Fibroblast of lung (primary cell): ENCODE results near the gene CCDC88C. TPM values are rescaled to one million over a fixed set of nuclear protein-coding genes. Genes with fewer than 3 reads are reported as not detected.

ENCODE experiments used
- DNase-seq, 2 donors: peaks; one replicate each; pipeline versions ENCODE4 v3.0.0 to v3.0.0-alpha.2; 2010; ENCODE audit warnings: low read depth in 2 of 2
- H2AFZ ChIP-seq: 2 replicates; pipeline ENCODE4 v1.5.1; 2012; ENCODE audit warnings: low read length, control low read depth, inconsistent platforms
- H3K27ac ChIP-seq: 2 replicates; pipeline ENCODE4 v1.5.1; 2011; ENCODE audit warnings: low read length, control low read depth; ENCODE audit not compliant: insufficient read depth
- H3K27me3 ChIP-seq: 2 replicates; pipeline ENCODE4 v1.5.1; 2011; ENCODE audit warnings: mild to moderate bottlenecking, low read length; ENCODE audit not compliant: control insufficient read depth, insufficient read depth
- H3K36me3 ChIP-seq: 2 replicates; pipeline ENCODE4 v1.5.1; 2011; ENCODE audit warnings: low read length; ENCODE audit not compliant: control insufficient read depth, insufficient read depth
- H3K4me1 ChIP-seq: 2 replicates; pipeline ENCODE4 v1.5.1; 2011; ENCODE audit warnings: low read length; ENCODE audit not compliant: control insufficient read depth, insufficient read depth; ENCODE audit errors: extremely low read depth
- H3K4me2 ChIP-seq: 2 replicates; pipeline ENCODE4 v1.5.1; 2011; ENCODE audit warnings: low read length, control low read depth; ENCODE audit not compliant: insufficient read depth; ENCODE audit errors: extremely low read depth
- H3K4me3 ChIP-seq, 4 experiments: fragments of 200-600 bp in 1 of 4; sonication (generic) in 1 of 4; replicated peaks in 1 of 4; 2 replicates each; pipeline ENCODE4 v1.5.1; 2011 to 2016; ENCODE audit warnings: low read length in 4 of 4, low read depth in 3 of 4, mild to moderate bottlenecking in 3 of 4, control low read depth in 2 of 4, inconsistent platforms in 1 of 4, mixed read lengths in 1 of 4; ENCODE audit not compliant: insufficient read depth in 1 of 4; ENCODE audit errors: control extremely low read depth in 1 of 4
- H3K79me2 ChIP-seq: 2 replicates; pipeline ENCODE4 v1.5.1; 2012; ENCODE audit warnings: mild to moderate bottlenecking, low read length, inconsistent platforms; ENCODE audit not compliant: control insufficient read depth, insufficient read depth
- H3K9ac ChIP-seq: 2 replicates; pipeline ENCODE4 v1.5.1; 2011; ENCODE audit warnings: mild to moderate bottlenecking, low read length, control low read depth; ENCODE audit not compliant: insufficient read depth
- H3K9me3 ChIP-seq: 2 replicates; pipeline ENCODE4 v1.5.1; 2012; ENCODE audit warnings: low read depth, low read length; ENCODE audit not compliant: control insufficient read depth, insufficient read depth
- H4K20me1 ChIP-seq: 2 replicates; pipeline ENCODE4 v1.5.1; 2011; ENCODE audit warnings: low read length; ENCODE audit not compliant: control insufficient read depth, insufficient read depth; ENCODE audit errors: extremely low read depth
- EZH2 ChIP-seq: IDR thresholded peaks from 2 replicates; pipeline ENCODE4 v1.5.1; 2012; ENCODE audit warnings: low read length, control low read depth, mild to moderate bottlenecking; ENCODE audit errors: missing control alignments
- polyA plus RNA-seq, 2 donors: library from polyadenylated mRNA; depleted of rRNA in 1 of 2; stranded (reverse) in 1 of 2; unstranded in 1 of 2; fragments of >200 nt; gene quantifications; 2 replicates each; pipeline ENCODE4 v1.2.1, GENCODE V29; 2011 to 2012; ENCODE audit warnings: missing spikeins in 1 of 2
- total RNA-seq: library from RNA; depleted of rRNA; stranded (reverse); fragments of >200 nt; gene quantifications from 2 replicates; pipeline ENCODE4 v1.2.1, GENCODE V29; 2014
- TF ChIP-seq, protein P1 (sequence below), 2 donors: IDR thresholded peaks in 1 of 2; conservative IDR thresholded peaks in 1 of 2; 1 replicate in 1 of 2; 2 replicates in 1 of 2; pipeline ENCODE4 v1.5.1; 2011 to 2012; ENCODE audit warnings: low read length in 2 of 2, control low read depth in 1 of 2, inconsistent platforms in 1 of 2, low read depth in 1 of 2, mild to moderate bottlenecking in 1 of 2

CCDC88C gene
- total and polyA plus RNA-seq, 2 donors (not counting 1 experiment from before 2014, with no cell fraction given), result 0.02 to 0.17 TPM

GRCh38 chr14:91366749-91367148 is 50.9 kb downstream of the CCDC88C start:
- Histone ChIP-seq H3K4me2 (no peak overlapping the region), H2AFZ (no peak overlapping the region), H3K27ac (no peak overlapping the region)

GRCh38 chr14:91365552-91365951 is 52.1 kb downstream of the CCDC88C start:
- H4K20me1 ChIP-seq, result no peaks in the 10 kb centered on the region

More at GRCh38 chr14:91366749-91367148, 50.9 kb downstream of the CCDC88C start:
- H3K4me1 ChIP-seq, result no peaks in the 10 kb centered on the region
- no peaks in the 10 kb centered on the region for H3K36me3 ChIP-seq
- TF ChIP-seq, protein P1, sequence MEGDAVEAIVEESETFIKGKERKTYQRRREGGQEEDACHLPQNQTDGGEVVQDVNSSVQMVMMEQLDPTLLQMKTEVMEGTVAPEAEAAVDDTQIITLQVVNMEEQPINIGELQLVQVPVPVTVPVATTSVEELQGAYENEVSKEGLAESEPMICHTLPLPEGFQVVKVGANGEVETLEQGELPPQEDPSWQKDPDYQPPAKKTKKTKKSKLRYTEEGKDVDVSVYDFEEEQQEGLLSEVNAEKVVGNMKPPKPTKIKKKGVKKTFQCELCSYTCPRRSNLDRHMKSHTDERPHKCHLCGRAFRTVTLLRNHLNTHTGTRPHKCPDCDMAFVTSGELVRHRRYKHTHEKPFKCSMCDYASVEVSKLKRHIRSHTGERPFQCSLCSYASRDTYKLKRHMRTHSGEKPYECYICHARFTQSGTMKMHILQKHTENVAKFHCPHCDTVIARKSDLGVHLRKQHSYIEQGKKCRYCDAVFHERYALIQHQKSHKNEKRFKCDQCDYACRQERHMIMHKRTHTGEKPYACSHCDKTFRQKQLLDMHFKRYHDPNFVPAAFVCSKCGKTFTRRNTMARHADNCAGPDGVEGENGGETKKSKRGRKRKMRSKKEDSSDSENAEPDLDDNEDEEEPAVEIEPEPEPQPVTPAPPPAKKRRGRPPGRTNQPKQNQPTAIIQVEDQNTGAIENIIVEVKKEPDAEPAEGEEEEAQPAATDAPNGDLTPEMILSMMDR (conservative IDR thresholded peaks at IDR 0.05 in 1 of 2, IDR thresholded peaks at IDR 0.05 in 1 of 2; ENCODE audit: low read depth in 1 of 2, low read length in 2 of 2), result no peak
- TF ChIP-seq EZH2, result no peak
- DNase-seq, result no peak
- no peaks in the 10 kb centered on the region for H3K9me3 ChIP-seq
- peaks cover 4% of the 10 kb centered on the region for H3K27me3 ChIP-seq
- H4K20me1 ChIP-seq, result no peaks in the 10 kb centered on the region
- H3K79me2 ChIP-seq, result no peaks in the 10 kb centered on the region
- no peak overlapping the region for H3K4me3 ChIP-seq
- no peak overlapping the region for H3K9ac ChIP-seq

GRCh38 chr14:91364524-91365270 is 52.9 kb downstream of the CCDC88C start:
- no peaks in the 10 kb centered on the region for H3K27me3 ChIP-seq
- no peak overlapping the region for H2AFZ ChIP-seq
- no peak for DNase-seq
- no peaks in the 10 kb centered on the region for H3K79me2 ChIP-seq
- H3K36me3 ChIP-seq, result no peaks in the 10 kb centered on the region
- H3K9ac ChIP-seq, result no peak overlapping the region
- no peaks in the 10 kb centered on the region for H3K9me3 ChIP-seq
- H3K27ac ChIP-seq, result no peak overlapping the region
- H3K4me3 ChIP-seq, result no peak overlapping the region
- H4K20me1 ChIP-seq, result no peaks in the 10 kb centered on the region
- H3K4me1 ChIP-seq, result no peaks in the 10 kb centered on the region
- TF ChIP-seq, protein P1 (conservative IDR thresholded peaks at IDR 0.05 in 1 of 2, IDR thresholded peaks at IDR 0.05 in 1 of 2; ENCODE audit: low read depth in 1 of 2, low read length in 2 of 2), result no peak
- TF ChIP-seq EZH2, result no peak
- H3K4me2 ChIP-seq, result no peak overlapping the region

More at GRCh38 chr14:91365552-91365951, 52.1 kb downstream of the CCDC88C start:
- no peaks in the 10 kb centered on the region for H3K36me3 ChIP-seq
- peaks cover 4% of the 10 kb centered on the region for H3K27me3 ChIP-seq
- DNase-seq, result no peak
- H3K4me2 ChIP-seq, result no peak overlapping the region
- no peak overlapping the region for H3K27ac ChIP-seq
- no peaks in the 10 kb centered on the region for H3K4me1 ChIP-seq
- TF ChIP-seq EZH2, result no peak
- TF ChIP-seq, protein P1 (conservative IDR thresholded peaks at IDR 0.05 in 1 of 2, IDR thresholded peaks at IDR 0.05 in 1 of 2; ENCODE audit: low read depth in 1 of 2, low read length in 2 of 2), result no peak
- no peaks in the 10 kb centered on the region for H3K9me3 ChIP-seq
- no peak overlapping the region for H2AFZ ChIP-seq
- no peak overlapping the region for H3K9ac ChIP-seq
- no peaks in the 10 kb centered on the region for H3K79me2 ChIP-seq
- no peak overlapping the region for H3K4me3 ChIP-seq
